Measurements from ENCODE around the gene YWHAH. TPM values are rescaled to one million over a fixed set of nuclear protein-coding genes. Genes with fewer than 3 reads are reported as not detected.

The YWHAH gene
- total and polyA plus RNA-seq, 4 experiments from 2014 or later: 48.0 to 126 (median 78.2) TPM

- ChIA-PET POLR2A (ENCODE audit: partially characterized antibody) (no interaction called here), CTCF (ENCODE audit: partially characterized antibody) (no interaction called here)
- Mint-ChIP-seq H3K9me3 (no peaks in the 10 kb centered on the region), H3K4me1 (no peaks in the 10 kb centered on the region), H3K4me3 (no peak overlapping the region), H3K36me3 (no peaks in the 10 kb centered on the region), H3K27me3 (peaks cover 10 to 13% of the 10 kb centered on the region in 2 donors), H3K27ac (no peak overlapping the region)
- H3K27me3 ChIP-seq (ENCODE audit: insufficient read depth, low read length): peaks cover 4% of the 10 kb centered on the region
- H3K9me3 ChIP-seq (ENCODE audit: control insufficient read depth in 1 of 2, low read length in 2 of 2): no peaks in the 10 kb centered on the region
- no peak for DNase-seq
- no peak overlapping the region for H3K4me3 ChIP-seq (ENCODE audit: low read length in 2 of 2)
- no peak overlapping the region for H3K27ac ChIP-seq (ENCODE audit: low read depth, low read length)
- H3K4me1 ChIP-seq (ENCODE audit: insufficient read depth, low read length): no peaks in the 10 kb centered on the region
- no peaks in the 10 kb centered on the region for H3K36me3 ChIP-seq (ENCODE audit: insufficient read depth, low read length)
- intact Hi-C loops (cut with micrococcal nuclease): no loop called here
These were observed 51.5 kb downstream of the YWHAH start for GRCh38 chr22:31995807-31996206.

GRCh38 chr22:31998784-31999385 lies 54.5 kb downstream of the YWHAH start:
- no peaks in the 10 kb centered on the region for H3K4me1 Mint-ChIP-seq
- CTCF ChIA-PET (ENCODE audit: partially characterized antibody): no interaction called here

GRCh38 chr22:32000181-32000580 lies 55.8 kb downstream of the YWHAH start:
- no peak overlapping the region for H3K4me3 ChIP-seq (ENCODE audit: low read length in 2 of 2)
- H3K4me3 Mint-ChIP-seq: no peak overlapping the region
- H3K9me3 Mint-ChIP-seq: peaks cover 0 to 2% (median 0%) of the 10 kb centered on the region in 8 donors
- no peaks in the 10 kb centered on the region for H3K36me3 ChIP-seq (ENCODE audit: insufficient read depth, low read length)
- H3K9me3 ChIP-seq (ENCODE audit: control insufficient read depth in 1 of 2, low read length in 2 of 2): no peaks in the 10 kb centered on the region
- no peak overlapping the region for H3K27ac ChIP-seq (ENCODE audit: low read depth, low read length)
- POLR2A ChIA-PET (ENCODE audit: partially characterized antibody): no interaction called here
- no peaks in the 10 kb centered on the region for H3K4me1 Mint-ChIP-seq
- intact Hi-C loops (cut with micrococcal nuclease): no loop called here
- no peaks in the 10 kb centered on the region for H3K36me3 Mint-ChIP-seq
- peaks cover 4% of the 10 kb centered on the region for H3K27me3 ChIP-seq (ENCODE audit: insufficient read depth, low read length)
- peaks cover 15% of the 10 kb centered on the region in 2 donors for H3K27me3 Mint-ChIP-seq
- H3K4me1 ChIP-seq (ENCODE audit: insufficient read depth, low read length): no peaks in the 10 kb centered on the region
- no peak for DNase-seq
- CTCF ChIA-PET (ENCODE audit: partially characterized antibody): no interaction called here
- H3K27ac Mint-ChIP-seq: no peak overlapping the region

More at GRCh38 chr22:31998784-31999385, 54.5 kb downstream of the YWHAH start:
- Mint-ChIP-seq H3K36me3 (no peaks in the 10 kb centered on the region), H3K27me3 (peaks cover 12 to 15% of the 10 kb centered on the region in 2 donors), H3K9me3 (peaks cover 0 to 2% (median 0%) of the 10 kb centered on the region in 8 donors), H3K4me3 (no peak overlapping the region), H3K27ac (no peak overlapping the region)
- no peaks in the 10 kb centered on the region for H3K9me3 ChIP-seq (ENCODE audit: control insufficient read depth in 1 of 2, low read length in 2 of 2)
- POLR2A ChIA-PET (ENCODE audit: partially characterized antibody): no interaction called here
- H3K36me3 ChIP-seq (ENCODE audit: insufficient read depth, low read length): no peaks in the 10 kb centered on the region
- H3K4me3 ChIP-seq (ENCODE audit: low read length in 2 of 2): no peak overlapping the region
- no peak for DNase-seq
- intact Hi-C loops (cut with micrococcal nuclease): no loop called here
- no peaks in the 10 kb centered on the region for H3K4me1 ChIP-seq (ENCODE audit: insufficient read depth, low read length)
- H3K27ac ChIP-seq (ENCODE audit: low read depth, low read length): no peak overlapping the region
- H3K27me3 ChIP-seq (ENCODE audit: insufficient read depth, low read length): peaks cover 4% of the 10 kb centered on the region

- H3K4me3 Mint-ChIP-seq: no peak overlapping the region
- Histone ChIP-seq H3K27me3 (ENCODE audit: insufficient read depth, low read length) (no peaks in the 10 kb centered on the region), H3K9me3 (ENCODE audit: control insufficient read depth in 1 of 2, low read length in 2 of 2) (no peaks in the 10 kb centered on the region), H3K4me3 (ENCODE audit: low read length in 2 of 2) (no peak overlapping the region), H3K36me3 (ENCODE audit: insufficient read depth, low read length) (no peaks in the 10 kb centered on the region), H3K27ac (ENCODE audit: low read depth, low read length) (no peak overlapping the region), H3K4me1 (ENCODE audit: insufficient read depth, low read length) (no peaks in the 10 kb centered on the region)
- POLR2A ChIA-PET (ENCODE audit: partially characterized antibody): no interaction called here
- no peak overlapping the region for H3K27ac Mint-ChIP-seq
- H3K27me3 Mint-ChIP-seq: peaks cover 11 to 19% of the 10 kb centered on the region in 2 donors
- CTCF ChIA-PET (ENCODE audit: partially characterized antibody): interaction anchor here (1.3 kb wide), 1 partner anchor 11 kb away, joined by 3 read pairs; no protein-coding TSS in a partner anchor
- H3K4me1 Mint-ChIP-seq: no peaks in the 10 kb centered on the region
- H3K9me3 Mint-ChIP-seq: peaks cover 0 to 8% (median 4%) of the 10 kb centered on the region in 8 donors
- DNase-seq: no peak
- peaks cover 0 to under 1% of the 10 kb centered on the region in 2 donors for H3K36me3 Mint-ChIP-seq
- intact Hi-C loops (cut with micrococcal nuclease): no loop called here
These were observed 61.1 kb downstream of the YWHAH start for GRCh38 chr22:32005453-32005852.

Other genes starting within 250 kb of the YWHAH start
- gene PRR14L, start 194.4 kb upstream of the YWHAH start, total RNA-seq: 10 to 100 TPM; 70.7 to 72.6 TPM
- 10 to 100 TPM; 13.4 to 36.5 TPM for gene PRR14L, start 194.4 kb upstream of the YWHAH start, polyA plus RNA-seq
- gene DEPDC5, start 190.5 kb upstream of the YWHAH start, total RNA-seq: 10 to 100 TPM; 52.3 to 54.4 TPM
- 10 to 100 TPM in 1 of 2 donors, 1 to 10 TPM in 1; 3.9 to 11.7 TPM for gene DEPDC5, start 190.5 kb upstream of the YWHAH start, polyA plus RNA-seq
- not detected for gene SLC5A1, start 98.7 kb downstream of the YWHAH start, total RNA-seq
- gene SLC5A1, start 98.7 kb downstream of the YWHAH start, polyA plus RNA-seq: not detected
- gene C22orf42, start 214.8 kb downstream of the YWHAH start, total RNA-seq: not detected
- gene C22orf42, start 214.8 kb downstream of the YWHAH start, polyA plus RNA-seq: not detected

All from CD4-positive, alpha-beta memory T cell (primary cell).